ENCODE results near the gene PRKAG2. TPM values are rescaled to one million over a fixed set of nuclear protein-coding genes. Genes with fewer than 3 reads are reported as not detected.

The PRKAG2 gene
- total and polyA plus RNA-seq, 2 experiments from 2014 or later, result 9.1 to 14.9 TPM

DNA sequence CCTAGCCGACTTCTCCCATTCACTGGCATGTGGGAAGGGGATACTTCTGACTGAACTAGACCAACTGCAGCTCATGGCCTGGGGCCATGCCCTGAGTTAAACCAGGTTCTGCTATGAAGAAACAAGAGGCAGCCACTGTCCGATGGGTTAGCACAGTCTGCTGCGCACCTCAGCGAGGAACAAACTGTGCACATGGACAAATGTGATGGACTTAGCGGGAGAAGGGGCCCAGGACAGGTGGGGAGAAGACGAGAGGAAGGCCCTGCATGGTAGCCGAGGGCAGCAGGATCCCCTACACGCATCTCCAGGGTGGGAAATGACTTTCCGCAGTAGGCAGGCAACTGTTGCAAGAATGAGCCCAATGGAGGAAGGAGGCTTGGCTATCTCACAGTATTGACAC is 115.0 kb downstream of the PRKAG2 start:
- Histone ChIP-seq H3K9me2 (ENCODE audit: insufficient read depth) (no peaks in the 10 kb centered on the region), H2AFZ (no peak overlapping the region), H4K20me1 (replicated peaks; ENCODE audit: insufficient read depth) (no peaks in the 10 kb centered on the region), H3K79me2 (replicated peaks; ENCODE audit: insufficient read depth) (no peaks in the 10 kb centered on the region), H3K4me3 (no peak overlapping the region), H3K27me3 (ENCODE audit: insufficient read depth) (no peaks in the 10 kb centered on the region), H3K27ac (ENCODE audit: low read depth) (no peak overlapping the region), H3F3A (replicated peaks; ENCODE audit: low read depth) (no peaks in the 10 kb centered on the region), H3K36me3 (ENCODE audit: insufficient read depth) (no peaks in the 10 kb centered on the region), H3K4me2 (no peak overlapping the region), H3K4me1 (ENCODE audit: insufficient read depth) (peaks cover 7% of the 10 kb centered on the region)
- Mint-ChIP-seq H3K27me3 (ENCODE audit: insufficient read depth, low read depth, poor library complexity) (peaks cover 25% of the 10 kb centered on the region), H3K27ac (no peak overlapping the region), H3K9me3 (no peaks in the 10 kb centered on the region), H3K4me1 (peaks cover 28% of the 10 kb centered on the region), H3K36me3 (ENCODE audit: low read depth) (no peaks in the 10 kb centered on the region; the same call in 2 of the 3 replicates), H3K4me3 (no peak overlapping the region)
- no peak for TF ChIP-seq ZNF114 (CRISPR knock-in tag; IDR thresholded peaks at IDR 0.05)
- no peak for DNase-seq (ENCODE audit: low spot score)
- no peak for ATAC-seq

DNA sequence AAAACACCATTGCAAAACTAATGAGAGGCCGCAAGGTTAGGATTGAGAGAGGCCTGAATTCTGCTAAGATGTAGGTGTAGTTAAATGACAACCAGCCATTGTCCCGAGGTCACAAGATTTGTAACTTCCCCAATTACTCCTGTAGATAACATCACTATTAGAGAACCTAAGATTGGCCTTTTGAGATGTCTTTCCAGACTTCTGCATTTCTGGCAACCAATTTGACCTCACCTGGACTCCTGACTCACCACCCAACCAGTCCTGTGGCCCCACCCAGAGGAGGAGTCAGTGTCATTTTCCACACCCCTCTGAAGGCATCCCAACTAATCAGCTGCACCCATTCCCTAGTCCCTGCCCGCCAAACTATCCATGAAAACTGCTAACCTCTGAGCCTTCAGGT is 115.7 kb downstream of the PRKAG2 start:
- H3K79me2 ChIP-seq (replicated peaks; ENCODE audit: insufficient read depth), result no peaks in the 10 kb centered on the region
- ATAC-seq (peak; percentile 9; the same call in 1 of the 3 replicates), DNase-seq (ENCODE audit: low spot score) (no peak)
- no peak overlapping the region for H3K4me2 ChIP-seq
- peaks cover 35% of the 10 kb centered on the region for H3K4me1 Mint-ChIP-seq
- H3K27me3 Mint-ChIP-seq (ENCODE audit: insufficient read depth, low read depth, poor library complexity), result peaks cover 25% of the 10 kb centered on the region
- no peak overlapping the region for H3K27ac Mint-ChIP-seq
- no peaks in the 10 kb centered on the region for H3K9me3 Mint-ChIP-seq
- no peak overlapping the region for H3K4me3 Mint-ChIP-seq
- no peak overlapping the region for H2AFZ ChIP-seq
- no peaks in the 10 kb centered on the region; the same call in 2 of the 3 replicates for H3K36me3 Mint-ChIP-seq (ENCODE audit: low read depth)
- H3K9me2 ChIP-seq (ENCODE audit: insufficient read depth), result no peaks in the 10 kb centered on the region
- H3K27ac ChIP-seq (ENCODE audit: low read depth), result no peak overlapping the region
- H4K20me1 ChIP-seq (replicated peaks; ENCODE audit: insufficient read depth), result no peaks in the 10 kb centered on the region
- H3F3A ChIP-seq (replicated peaks; ENCODE audit: low read depth), result no peaks in the 10 kb centered on the region
- no peaks in the 10 kb centered on the region for H3K36me3 ChIP-seq (ENCODE audit: insufficient read depth)
- peaks cover 7% of the 10 kb centered on the region for H3K4me1 ChIP-seq (ENCODE audit: insufficient read depth)
- no peaks in the 10 kb centered on the region for H3K27me3 ChIP-seq (ENCODE audit: insufficient read depth)
- H3K4me3 ChIP-seq, result no peak overlapping the region
- TF ChIP-seq EZH2 (IDR thresholded peaks at IDR 0.05; ENCODE audit: low read depth, unreplicated experiment) (no peak), ZNF331 (CRISPR knock-in tag; IDR thresholded peaks at IDR 0.05; ENCODE audit: low read depth) (no peak), NANOG (IDR thresholded peaks at IDR 0.05; ENCODE audit: borderline replicate concordance) (no peak), POLR2AphosphoS5 (IDR thresholded peaks at IDR 0.05; ENCODE audit: low read depth) (no peak), STAT1 (IDR thresholded peaks at IDR 0.05; ENCODE audit: unreplicated experiment) (no peak), JUNB (IDR thresholded peaks at IDR 0.05; ENCODE audit: unreplicated experiment) (no peak), EZH2phosphoT487 (IDR thresholded peaks at IDR 0.05; ENCODE audit: unreplicated experiment) (no peak)
- TF ChIP-seq, protein P1, sequence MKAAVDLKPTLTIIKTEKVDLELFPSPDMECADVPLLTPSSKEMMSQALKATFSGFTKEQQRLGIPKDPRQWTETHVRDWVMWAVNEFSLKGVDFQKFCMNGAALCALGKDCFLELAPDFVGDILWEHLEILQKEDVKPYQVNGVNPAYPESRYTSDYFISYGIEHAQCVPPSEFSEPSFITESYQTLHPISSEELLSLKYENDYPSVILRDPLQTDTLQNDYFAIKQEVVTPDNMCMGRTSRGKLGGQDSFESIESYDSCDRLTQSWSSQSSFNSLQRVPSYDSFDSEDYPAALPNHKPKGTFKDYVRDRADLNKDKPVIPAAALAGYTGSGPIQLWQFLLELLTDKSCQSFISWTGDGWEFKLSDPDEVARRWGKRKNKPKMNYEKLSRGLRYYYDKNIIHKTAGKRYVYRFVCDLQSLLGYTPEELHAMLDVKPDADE (IDR thresholded peaks at IDR 0.05), result no peak
- TF ChIP-seq, protein P2, sequence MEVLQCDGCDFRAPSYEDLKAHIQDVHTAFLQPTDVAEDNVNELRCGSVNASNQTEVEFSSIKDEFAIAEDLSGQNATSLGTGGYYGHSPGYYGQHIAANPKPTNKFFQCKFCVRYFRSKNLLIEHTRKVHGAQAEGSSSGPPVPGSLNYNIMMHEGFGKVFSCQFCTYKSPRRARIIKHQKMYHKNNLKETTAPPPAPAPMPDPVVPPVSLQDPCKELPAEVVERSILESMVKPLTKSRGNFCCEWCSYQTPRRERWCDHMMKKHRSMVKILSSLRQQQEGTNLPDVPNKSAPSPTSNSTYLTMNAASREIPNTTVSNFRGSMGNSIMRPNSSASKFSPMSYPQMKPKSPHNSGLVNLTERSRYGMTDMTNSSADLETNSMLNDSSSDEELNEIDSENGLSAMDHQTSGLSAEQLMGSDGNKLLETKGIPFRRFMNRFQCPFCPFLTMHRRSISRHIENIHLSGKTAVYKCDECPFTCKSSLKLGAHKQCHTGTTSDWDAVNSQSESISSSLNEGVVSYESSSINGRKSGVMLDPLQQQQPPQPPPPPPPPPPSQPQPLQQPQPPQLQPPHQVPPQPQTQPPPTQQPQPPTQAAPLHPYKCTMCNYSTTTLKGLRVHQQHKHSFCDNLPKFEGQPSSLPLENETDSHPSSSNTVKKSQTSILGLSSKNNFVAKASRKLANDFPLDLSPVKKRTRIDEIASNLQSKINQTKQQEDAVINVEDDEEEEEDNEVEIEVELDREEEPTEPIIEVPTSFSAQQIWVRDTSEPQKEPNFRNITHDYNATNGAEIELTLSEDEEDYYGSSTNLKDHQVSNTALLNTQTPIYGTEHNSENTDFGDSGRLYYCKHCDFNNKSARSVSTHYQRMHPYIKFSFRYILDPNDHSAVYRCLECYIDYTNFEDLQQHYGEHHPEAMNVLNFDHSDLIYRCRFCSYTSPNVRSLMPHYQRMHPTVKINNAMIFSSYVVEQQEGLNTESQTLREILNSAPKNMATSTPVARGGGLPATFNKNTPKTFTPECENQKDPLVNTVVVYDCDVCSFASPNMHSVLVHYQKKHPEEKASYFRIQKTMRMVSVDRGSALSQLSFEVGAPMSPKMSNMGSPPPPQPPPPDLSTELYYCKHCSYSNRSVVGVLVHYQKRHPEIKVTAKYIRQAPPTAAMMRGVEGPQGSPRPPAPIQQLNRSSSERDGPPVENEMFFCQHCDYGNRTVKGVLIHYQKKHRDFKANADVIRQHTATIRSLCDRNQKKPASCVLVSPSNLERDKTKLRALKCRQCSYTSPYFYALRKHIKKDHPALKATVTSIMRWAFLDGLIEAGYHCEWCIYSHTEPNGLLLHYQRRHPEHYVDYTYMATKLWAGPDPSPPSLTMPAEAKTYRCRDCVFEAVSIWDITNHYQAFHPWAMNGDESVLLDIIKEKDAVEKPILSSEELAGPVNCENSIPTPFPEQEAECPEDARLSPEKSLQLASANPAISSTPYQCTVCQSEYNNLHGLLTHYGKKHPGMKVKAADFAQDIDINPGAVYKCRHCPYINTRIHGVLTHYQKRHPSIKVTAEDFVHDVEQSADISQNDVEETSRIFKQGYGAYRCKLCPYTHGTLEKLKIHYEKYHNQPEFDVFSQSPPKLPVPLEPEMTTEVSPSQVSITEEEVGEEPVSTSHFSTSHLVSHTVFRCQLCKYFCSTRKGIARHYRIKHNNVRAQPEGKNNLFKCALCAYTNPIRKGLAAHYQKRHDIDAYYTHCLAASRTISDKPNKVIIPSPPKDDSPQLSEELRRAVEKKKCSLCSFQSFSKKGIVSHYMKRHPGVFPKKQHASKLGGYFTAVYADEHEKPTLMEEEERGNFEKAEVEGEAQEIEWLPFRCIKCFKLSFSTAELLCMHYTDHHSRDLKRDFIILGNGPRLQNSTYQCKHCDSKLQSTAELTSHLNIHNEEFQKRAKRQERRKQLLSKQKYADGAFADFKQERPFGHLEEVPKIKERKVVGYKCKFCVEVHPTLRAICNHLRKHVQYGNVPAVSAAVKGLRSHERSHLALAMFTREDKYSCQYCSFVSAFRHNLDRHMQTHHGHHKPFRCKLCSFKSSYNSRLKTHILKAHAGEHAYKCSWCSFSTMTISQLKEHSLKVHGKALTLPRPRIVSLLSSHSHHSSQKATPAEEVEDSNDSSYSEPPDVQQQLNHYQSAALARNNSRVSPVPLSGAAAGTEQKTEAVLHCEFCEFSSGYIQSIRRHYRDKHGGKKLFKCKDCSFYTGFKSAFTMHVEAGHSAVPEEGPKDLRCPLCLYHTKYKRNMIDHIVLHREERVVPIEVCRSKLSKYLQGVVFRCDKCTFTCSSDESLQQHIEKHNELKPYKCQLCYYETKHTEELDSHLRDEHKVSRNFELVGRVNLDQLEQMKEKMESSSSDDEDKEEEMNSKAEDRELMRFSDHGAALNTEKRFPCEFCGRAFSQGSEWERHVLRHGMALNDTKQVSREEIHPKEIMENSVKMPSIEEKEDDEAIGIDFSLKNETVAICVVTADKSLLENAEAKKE (CRISPR knock-in tag; IDR thresholded peaks at IDR 0.05), result no peak
- TF ChIP-seq, protein P3, sequence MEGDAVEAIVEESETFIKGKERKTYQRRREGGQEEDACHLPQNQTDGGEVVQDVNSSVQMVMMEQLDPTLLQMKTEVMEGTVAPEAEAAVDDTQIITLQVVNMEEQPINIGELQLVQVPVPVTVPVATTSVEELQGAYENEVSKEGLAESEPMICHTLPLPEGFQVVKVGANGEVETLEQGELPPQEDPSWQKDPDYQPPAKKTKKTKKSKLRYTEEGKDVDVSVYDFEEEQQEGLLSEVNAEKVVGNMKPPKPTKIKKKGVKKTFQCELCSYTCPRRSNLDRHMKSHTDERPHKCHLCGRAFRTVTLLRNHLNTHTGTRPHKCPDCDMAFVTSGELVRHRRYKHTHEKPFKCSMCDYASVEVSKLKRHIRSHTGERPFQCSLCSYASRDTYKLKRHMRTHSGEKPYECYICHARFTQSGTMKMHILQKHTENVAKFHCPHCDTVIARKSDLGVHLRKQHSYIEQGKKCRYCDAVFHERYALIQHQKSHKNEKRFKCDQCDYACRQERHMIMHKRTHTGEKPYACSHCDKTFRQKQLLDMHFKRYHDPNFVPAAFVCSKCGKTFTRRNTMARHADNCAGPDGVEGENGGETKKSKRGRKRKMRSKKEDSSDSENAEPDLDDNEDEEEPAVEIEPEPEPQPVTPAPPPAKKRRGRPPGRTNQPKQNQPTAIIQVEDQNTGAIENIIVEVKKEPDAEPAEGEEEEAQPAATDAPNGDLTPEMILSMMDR (conservative IDR thresholded peaks at IDR 0.05; ENCODE audit: low read depth in 2 of 2), result no peak
